Stomach (tissue), 9 donors: ENCODE measurements around the gene NRG2. TPM values are rescaled to one million over a fixed set of nuclear protein-coding genes. Genes with fewer than 3 reads are reported as not detected.

ENCODE experiments used
- DNase-seq, 2 donors: peaks; one replicate each; pipeline versions ENCODE4 v3.0.0 to v3.0.0-alpha.2; 2013 to 2019
- H3K27ac ChIP-seq, 5 donors: fragments of 200-600 bp in 4 of 5; sonication (generic) in 4 of 5; one replicate each; pipeline ENCODE4 v1.5.1; 2013 to 2019; ENCODE audit warnings: mild to moderate bottlenecking in 1 of 5, moderate library complexity in 1 of 5
- H3K27me3 ChIP-seq, 3 donors: fragments of 200-600 bp; sonication (generic); one replicate each; pipeline ENCODE4 v1.5.1; 2017 to 2019; ENCODE audit warnings: mixed run types in 1 of 3
- H3K36me3 ChIP-seq, 4 donors: fragments of 200-600 bp; sonication (generic); 1 replicate in 3 of 4; 2 replicates in 1 of 4; pipeline ENCODE4 v1.5.1; 2016 to 2019
- H3K4me1 ChIP-seq, 4 donors: fragments of 200-600 bp; sonication (generic); one replicate each; pipeline ENCODE4 v1.5.1; 2016 to 2019
- H3K4me3 ChIP-seq, 4 donors: fragments of 200-600 bp; sonication (generic) in 3 of 4; one replicate each; pipeline ENCODE4 v1.5.1; 2016 to 2019; ENCODE audit warnings: mild to moderate bottlenecking in 1 of 4
- H3K9me3 ChIP-seq, 4 donors: fragments of 200-600 bp; sonication (generic); one replicate each; pipeline ENCODE4 v1.5.1; 2016 to 2019
- CTCF ChIP-seq, 7 experiments: fragments of 450-650 bp in 4 of 7; fragments of 200-600 bp in 3 of 7; sonication (generic) in 3 of 7; IDR thresholded peaks; one replicate each; pipeline ENCODE4 v1.5.1; 2016 to 2019; ENCODE audit warnings: antibody characterized with exemption in 7 of 7, control low read depth in 2 of 7, mild to moderate bottlenecking in 1 of 7
- EP300 ChIP-seq: sonication (generic); formaldehyde crosslinking; IDR thresholded peaks from one replicate; pipeline ENCODE4 v1.6.1; 2017; ENCODE audit warnings: antibody characterized with exemption
- POLR2A ChIP-seq, 4 donors: fragments of 450-650 bp; IDR thresholded peaks; one replicate each; pipeline ENCODE4 v1.6.1; 2016; ENCODE audit warnings: antibody characterized with exemption in 4 of 4, control low read depth in 2 of 4, mild to moderate bottlenecking in 1 of 4, moderate library complexity in 1 of 4
- POLR2AphosphoS5 ChIP-seq, 3 donors: sonication (generic); formaldehyde crosslinking; IDR thresholded peaks; one replicate each; pipeline ENCODE4 v1.6.1; 2016; ENCODE audit warnings: antibody characterized with exemption in 3 of 3
- WGBS, 5 donors: extraction: QIAGEN DNeasy Blood & Tissue Kit in 3 of 5; methylation state at CpG; one replicate each; pipeline versions ENCODE4 v1.1.5 to v1.1.7; 2013 to 2018; 5-methylcytosine and 5-hydroxymethylcytosine counted together
- intact Hi-C: fragments of 100-400 bp; cut with DNase I; formaldehyde crosslinking; loops from one replicate; pipeline ENCODE4 v1.15.1; 2023; ENCODE audit warnings: low total_unique reads
- polyA plus RNA-seq, 3 donors: library from polyadenylated mRNA; stranded (reverse); fragments of 200-250 nt; gene quantifications; one replicate each; pipeline ENCODE4 v1.2.3, GENCODE V29; 2013
- total RNA-seq, 5 donors: library from RNA; depleted of rRNA; stranded (reverse); fragments of >200 nt; gene quantifications; one replicate each; pipeline versions ENCODE4 v1.1.0 to v1.2.3, GENCODE V29; 2014 to 2016
- donor health status: healthy with polysubstance abuse.
- donor health status: Bipolar disorder and iron deficiency.
- donor health status: healthy.

NRG2 gene
- total and polyA plus RNA-seq, 8 donors, result 0.25 to 22.2 (median 1.2) TPM; not detected in 1

GRCh38 chr5:139966856-139967255 is 76.2 kb downstream of the NRG2 start:
- no peak for DNase-seq
- intact Hi-C loops, result no loop called here
- Histone ChIP-seq H3K4me1 (peaks cover 0 to 15% (median 10%) of the 10 kb centered on the region in 4 donors), H3K27ac (no peak overlapping the region), H3K27me3 (no peaks in the 10 kb centered on the region), H3K9me3 (no peaks in the 10 kb centered on the region), H3K4me3 (no peak overlapping the region), H3K36me3 (no peaks in the 10 kb centered on the region)
- TF ChIP-seq POLR2A (IDR thresholded peaks at IDR 0.05), result no peak
- TF ChIP-seq POLR2AphosphoS5 (IDR thresholded peaks at IDR 0.05), result no peak
- TF ChIP-seq CTCF (IDR thresholded peaks at IDR 0.05), result no peak
- TF ChIP-seq EP300, result no peak
- 85 to 92% (median 89%) methylated on average over 4 of the region's 4 CpGs for WGBS, 5 donors

- Histone ChIP-seq H3K27me3 (no peaks in the 10 kb centered on the region), H3K4me3 (no peak overlapping the region), H3K36me3 (no peaks in the 10 kb centered on the region), H3K27ac (no peak overlapping the region), H3K4me1 (peaks cover 0 to 15% (median 10%) of the 10 kb centered on the region in 4 donors), H3K9me3 (no peaks in the 10 kb centered on the region)
- DNase-seq, result no peak
- TF ChIP-seq EP300, result no peak
- TF ChIP-seq POLR2A (IDR thresholded peaks at IDR 0.05), result no peak
- WGBS, 5 donors, result 74 to 87% (median 79%) methylated on average over 3 to 8 of the region's 8 CpGs
- intact Hi-C loops, result no loop called here
Measured at GRCh38 chr5:139964994-139965565, 78.0 kb downstream of the NRG2 start.

GRCh38 chr5:139964266-139964993 is 78.7 kb downstream of the NRG2 start:
- DNase-seq, result no peak
- H3K9me3 ChIP-seq, result no peaks in the 10 kb centered on the region
- no peaks in the 10 kb centered on the region for H3K36me3 ChIP-seq
- no peak overlapping the region for H3K4me3 ChIP-seq
- H3K27ac ChIP-seq, result no peak overlapping the region
- peaks cover 0 to 13% (median 10%) of the 10 kb centered on the region in 4 donors for H3K4me1 ChIP-seq
- TF ChIP-seq POLR2AphosphoS5 (IDR thresholded peaks at IDR 0.05) (no peak), POLR2A (IDR thresholded peaks at IDR 0.05) (no peak), CTCF (IDR thresholded peaks at IDR 0.05) (no peak), EP300 (no peak)
- 82 to 97% (median 89%) methylated on average over 4 of the region's 4 CpGs for WGBS, 5 donors
- intact Hi-C loops, result no loop called here
- H3K27me3 ChIP-seq, result no peaks in the 10 kb centered on the region

GRCh38 chr5:139962445-139962844 is 80.7 kb downstream of the NRG2 start:
- Histone ChIP-seq H3K27me3 (no peaks in the 10 kb centered on the region), H3K9me3 (no peaks in the 10 kb centered on the region), H3K27ac (no peak overlapping the region), H3K4me1 (no peaks in the 10 kb centered on the region), H3K36me3 (no peaks in the 10 kb centered on the region), H3K4me3 (no peak overlapping the region)
- 50 to 77% (median 65%) methylated on average over 1 of the region's 1 CpG for WGBS, 5 donors
- DNase-seq, result no peak
- no peak for TF ChIP-seq POLR2AphosphoS5 (IDR thresholded peaks at IDR 0.05)
- no peak for TF ChIP-seq CTCF (IDR thresholded peaks at IDR 0.05)
- TF ChIP-seq EP300, result no peak
- no peak for TF ChIP-seq POLR2A (IDR thresholded peaks at IDR 0.05)
- intact Hi-C loops, result no loop called here
